SU-DHL-6 (cell line): Measurements from ENCODE around the gene ZNF469.

ENCODE experiments used
- H2AFZ ChIP-seq: fragments of 200-600 bp; sonication (generic); 2 replicates; pipeline ENCODE4 v1.6.1; 2014; ENCODE audit warnings: low read depth, mild to moderate bottlenecking, moderate library complexity, mixed read lengths, antibody characterized with exemption, low read length; ENCODE audit not compliant: severe bottlenecking
- H3F3A ChIP-seq: fragments of 200-600 bp; shearing (Covaris generic); 2 replicates; pipeline ENCODE4 v1.6.0; 2016; ENCODE audit warnings: antibody characterized with exemption, mild to moderate bottlenecking; ENCODE audit not compliant: insufficient read depth
- H3K27ac ChIP-seq: fragments of 200-600 bp; sonication (generic); 2 replicates; pipeline ENCODE4 v1.5.1; 2016; ENCODE audit warnings: low read depth, mild to moderate bottlenecking, low read length, moderate library complexity, mixed read lengths
- H3K27me3 ChIP-seq: fragments of 200-600 bp; sonication (generic), shearing (Covaris generic); 2 replicates; pipeline ENCODE4 v1.6.0; 2014; ENCODE audit warnings: mild to moderate bottlenecking, low read length
- H3K36me3 ChIP-seq: fragments of 200-600 bp; sonication (generic); 2 replicates; pipeline ENCODE4 v1.6.1; 2014; ENCODE audit warnings: mild to moderate bottlenecking, low read length, mixed read lengths
- H3K4me2 ChIP-seq: fragments of 300-600, 200-600 bp; shearing (Covaris generic), sonication (generic); 2 replicates; pipeline ENCODE4 v1.6.0; 2014; ENCODE audit warnings: low read length, low read depth, mild to moderate bottlenecking; ENCODE audit not compliant: poor library complexity, severe bottlenecking
- H3K4me3 ChIP-seq: fragments of 200-600 bp; sonication (generic); 2 replicates; pipeline ENCODE4 v1.5.1; 2014; ENCODE audit warnings: antibody characterized with exemption, low read length, mild to moderate bottlenecking, mixed read lengths; ENCODE audit not compliant: insufficient read depth, poor library complexity, severe bottlenecking
- H3K79me2 ChIP-seq: fragments of 200-600 bp; sonication (generic); 2 replicates; pipeline ENCODE4 v1.6.1; 2014; ENCODE audit warnings: mild to moderate bottlenecking, low read length, moderate library complexity; ENCODE audit not compliant: insufficient read depth
- H3K9ac ChIP-seq: fragments of 200-600 bp; sonication (generic); 2 replicates; pipeline ENCODE4 v1.7.0; 2014; ENCODE audit warnings: mild to moderate bottlenecking, low read length
- H3K9me2 ChIP-seq: fragments of 200-600 bp; sonication (generic); replicated peaks from 2 replicates; pipeline ENCODE4 v1.6.1; 2014; ENCODE audit warnings: low read length; ENCODE audit not compliant: insufficient read depth
- H3K9me3 ChIP-seq: fragments of 200-600 bp; sonication (generic); 2 replicates; pipeline ENCODE4 v1.6.1; 2014; ENCODE audit warnings: low read length, mixed read lengths; ENCODE audit not compliant: insufficient read depth
- H4K20me1 ChIP-seq: fragments of 200-600 bp; sonication (generic); 2 replicates; pipeline ENCODE4 v1.6.1; 2014; ENCODE audit warnings: low read depth, mild to moderate bottlenecking, antibody characterized with exemption, low read length, moderate library complexity, mixed read lengths
- CTCF ChIP-seq: fragments of 200-600 bp; sonication (generic); IDR thresholded peaks from one replicate; pipeline ENCODE4 v1.5.1; 2017; ENCODE audit warnings: antibody characterized with exemption, mild to moderate bottlenecking, low read length, moderate library complexity; ENCODE audit not compliant: insufficient read depth, poor library complexity, severe bottlenecking
- EZH2phosphoT487 ChIP-seq: fragments of 200-600 bp; sonication (generic), shearing (Covaris generic); conservative IDR thresholded peaks from 2 replicates; pipeline ENCODE4 v1.6.1; 2018; ENCODE audit warnings: mild to moderate bottlenecking, antibody characterized with exemption, low read length, moderate library complexity, mixed read lengths

Gene ZNF469

GRCh38 chr16:88413631-88414030 is 30.9 kb downstream of the ZNF469 start:
- Histone ChIP-seq H2AFZ (no peak overlapping the region), H3K9me3 (no peaks in the 10 kb centered on the region), H3K36me3 (no peaks in the 10 kb centered on the region), H3F3A (no peaks in the 10 kb centered on the region), H3K27ac (no peak overlapping the region), H3K4me3 (no peak overlapping the region), H3K79me2 (no peaks in the 10 kb centered on the region), H4K20me1 (no peaks in the 10 kb centered on the region), H3K27me3 (no peaks in the 10 kb centered on the region), H3K4me2 (no peak overlapping the region), H3K9me2 (no peaks in the 10 kb centered on the region), H3K9ac (no peak overlapping the region)
- no peak for TF ChIP-seq CTCF

GRCh38 chr16:88414521-88415380 is 32.0 kb downstream of the ZNF469 start:
- H3K36me3 ChIP-seq, result no peaks in the 10 kb centered on the region
- H3F3A ChIP-seq, result no peaks in the 10 kb centered on the region
- H3K4me2 ChIP-seq, result no peak overlapping the region
- H3K9ac ChIP-seq, result no peak overlapping the region
- TF ChIP-seq EZH2phosphoT487 (no peak), CTCF (no peak)
- H3K9me2 ChIP-seq, result no peaks in the 10 kb centered on the region
- H3K27ac ChIP-seq, result no peak overlapping the region
- no peaks in the 10 kb centered on the region for H3K79me2 ChIP-seq
- no peaks in the 10 kb centered on the region for H3K27me3 ChIP-seq
- no peak overlapping the region for H3K4me3 ChIP-seq
- no peak overlapping the region for H2AFZ ChIP-seq
- H4K20me1 ChIP-seq, result no peaks in the 10 kb centered on the region
- H3K9me3 ChIP-seq, result no peaks in the 10 kb centered on the region

GRCh38 chr16:88415381-88415705 is 32.6 kb downstream of the ZNF469 start:
- Histone ChIP-seq H3K27me3 (no peaks in the 10 kb centered on the region), H3K79me2 (no peaks in the 10 kb centered on the region), H3F3A (no peaks in the 10 kb centered on the region), H3K27ac (no peak overlapping the region), H3K9me3 (no peaks in the 10 kb centered on the region), H3K4me2 (no peak overlapping the region), H3K36me3 (no peaks in the 10 kb centered on the region), H4K20me1 (no peaks in the 10 kb centered on the region), H3K9ac (no peak overlapping the region), H3K9me2 (no peaks in the 10 kb centered on the region), H3K4me3 (no peak overlapping the region), H2AFZ (no peak overlapping the region)
- no peak for TF ChIP-seq CTCF
- no peak for TF ChIP-seq EZH2phosphoT487
